Kidney epithelial cell (primary cell): ENCODE measurements around the gene SMIM13. TPM values are rescaled to one million over a fixed set of nuclear protein-coding genes. Genes with fewer than 3 reads are reported as not detected.

Experiments used
- DNase-seq: peaks from one replicate; pipeline ENCODE4 v3.0.0-alpha.2; 2010; ENCODE audit warnings: low read depth
- H3K27me3 ChIP-seq: 2 replicates; pipeline ENCODE4 v1.6.0; 2011; ENCODE audit warnings: low read length; ENCODE audit not compliant: control insufficient read depth, insufficient read depth
- H3K36me3 ChIP-seq: 2 replicates; pipeline ENCODE4 v1.5.1; 2011; ENCODE audit warnings: low read length; ENCODE audit not compliant: control insufficient read depth, insufficient read depth
- H3K4me3 ChIP-seq: 2 replicates; pipeline ENCODE4 v1.5.1; 2011; ENCODE audit warnings: low read depth, mild to moderate bottlenecking, control low read depth, low read length
- total RNA-seq: library from RNA; depleted of rRNA; stranded (reverse); fragments of >200 nt; gene quantifications from 2 replicates; pipeline ENCODE4 v1.2.3, GENCODE V29; 2015
- TF ChIP-seq, protein P1 (sequence below): IDR thresholded peaks from 2 replicates; pipeline ENCODE4 v1.5.1; 2011; ENCODE audit warnings: mild to moderate bottlenecking, moderate library complexity, low read length, control low read depth, inconsistent platforms; ENCODE audit not compliant: insufficient read depth, poor library complexity, severe bottlenecking

The SMIM13 gene
- total RNA-seq, 1 donor from 2014 or later: 18.5 TPM

DNA sequence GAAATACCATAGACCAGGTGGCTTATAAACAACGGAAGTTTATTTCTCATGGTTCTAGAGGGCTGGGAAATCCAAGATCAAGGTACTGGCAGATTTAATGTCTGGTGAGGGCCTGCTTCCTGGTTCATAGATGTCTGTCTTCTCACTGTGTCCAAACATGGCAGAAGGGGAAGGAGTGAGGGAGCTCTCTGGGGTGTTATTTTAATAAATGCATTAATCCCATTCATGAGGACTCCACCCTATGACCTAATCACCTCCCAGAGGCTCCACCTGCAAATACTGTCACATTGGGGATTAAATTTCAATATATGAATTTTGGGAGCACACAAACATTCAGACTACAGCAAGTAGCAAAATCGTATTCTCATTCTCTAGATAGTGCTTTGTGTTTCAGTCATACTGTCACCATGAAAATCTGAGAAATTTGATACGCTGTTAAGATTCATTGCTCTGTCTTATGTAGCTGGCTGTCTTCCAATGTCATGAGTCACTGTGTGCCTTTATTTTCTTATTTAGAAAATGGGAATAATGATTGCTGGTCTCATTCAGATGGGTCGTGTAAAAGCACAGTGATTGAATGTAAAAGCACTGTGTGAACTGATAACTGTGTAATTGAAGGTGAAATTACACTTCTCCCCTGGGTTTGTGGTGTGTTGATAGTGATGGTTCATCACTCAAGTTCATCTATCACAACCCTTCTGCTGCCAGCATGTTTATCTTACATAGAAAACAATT is 26.8 kb downstream of the SMIM13 start:
- Histone ChIP-seq H3K36me3 (no peaks in the 10 kb centered on the region), H3K27me3 (no peaks in the 10 kb centered on the region), H3K4me3 (no peak overlapping the region)
- TF ChIP-seq, protein P1, sequence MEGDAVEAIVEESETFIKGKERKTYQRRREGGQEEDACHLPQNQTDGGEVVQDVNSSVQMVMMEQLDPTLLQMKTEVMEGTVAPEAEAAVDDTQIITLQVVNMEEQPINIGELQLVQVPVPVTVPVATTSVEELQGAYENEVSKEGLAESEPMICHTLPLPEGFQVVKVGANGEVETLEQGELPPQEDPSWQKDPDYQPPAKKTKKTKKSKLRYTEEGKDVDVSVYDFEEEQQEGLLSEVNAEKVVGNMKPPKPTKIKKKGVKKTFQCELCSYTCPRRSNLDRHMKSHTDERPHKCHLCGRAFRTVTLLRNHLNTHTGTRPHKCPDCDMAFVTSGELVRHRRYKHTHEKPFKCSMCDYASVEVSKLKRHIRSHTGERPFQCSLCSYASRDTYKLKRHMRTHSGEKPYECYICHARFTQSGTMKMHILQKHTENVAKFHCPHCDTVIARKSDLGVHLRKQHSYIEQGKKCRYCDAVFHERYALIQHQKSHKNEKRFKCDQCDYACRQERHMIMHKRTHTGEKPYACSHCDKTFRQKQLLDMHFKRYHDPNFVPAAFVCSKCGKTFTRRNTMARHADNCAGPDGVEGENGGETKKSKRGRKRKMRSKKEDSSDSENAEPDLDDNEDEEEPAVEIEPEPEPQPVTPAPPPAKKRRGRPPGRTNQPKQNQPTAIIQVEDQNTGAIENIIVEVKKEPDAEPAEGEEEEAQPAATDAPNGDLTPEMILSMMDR: no peak
- no peak for DNase-seq

DNA sequence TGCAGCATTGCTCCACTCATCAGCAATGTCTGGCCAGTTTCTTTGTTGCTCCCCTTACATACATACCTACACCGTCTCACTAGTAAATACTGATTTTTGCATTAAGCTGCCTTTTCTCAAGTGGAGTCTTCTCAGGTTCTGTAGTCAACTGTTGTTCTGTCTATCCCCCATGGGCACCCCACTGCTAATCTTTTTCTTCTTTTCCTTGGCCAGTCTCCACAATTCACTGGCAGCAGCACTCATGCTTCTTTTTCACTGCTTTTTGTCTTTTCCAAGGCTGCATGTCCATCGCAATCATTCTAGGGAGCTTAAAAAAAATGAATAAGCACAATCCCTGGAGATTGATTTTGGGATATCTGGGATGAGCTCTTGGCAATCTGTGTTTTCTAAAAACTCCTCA is 28.2 kb downstream of the SMIM13 start:
- no peaks in the 10 kb centered on the region for H3K36me3 ChIP-seq
- TF ChIP-seq, protein P1: no peak
- no peak for DNase-seq
- H3K4me3 ChIP-seq: no peak overlapping the region
- no peaks in the 10 kb centered on the region for H3K27me3 ChIP-seq

DNA sequence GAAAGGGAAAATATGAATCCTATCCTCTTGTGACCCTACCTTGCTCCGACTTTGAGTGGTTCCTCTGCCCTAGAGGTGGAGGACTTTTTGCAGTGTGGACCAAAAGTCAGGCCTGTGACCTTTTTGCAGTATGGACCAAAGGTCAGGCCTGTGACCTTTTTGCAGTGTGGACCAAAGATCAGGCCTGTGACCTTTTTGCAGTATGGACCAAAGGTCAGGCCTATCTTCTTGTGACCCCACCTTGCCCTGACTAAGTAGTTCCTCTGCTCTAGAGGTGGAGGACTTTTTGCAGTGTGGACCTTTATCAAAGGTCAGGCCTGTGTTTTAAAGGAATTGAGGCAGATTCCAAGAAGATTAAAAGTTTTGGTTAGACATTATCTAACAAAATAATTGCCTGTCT is 28.7 kb downstream of the SMIM13 start:
- DNase-seq: no peak
- Histone ChIP-seq H3K4me3 (no peak overlapping the region), H3K27me3 (no peaks in the 10 kb centered on the region), H3K36me3 (no peaks in the 10 kb centered on the region)
- TF ChIP-seq, protein P1: no peak

DNA sequence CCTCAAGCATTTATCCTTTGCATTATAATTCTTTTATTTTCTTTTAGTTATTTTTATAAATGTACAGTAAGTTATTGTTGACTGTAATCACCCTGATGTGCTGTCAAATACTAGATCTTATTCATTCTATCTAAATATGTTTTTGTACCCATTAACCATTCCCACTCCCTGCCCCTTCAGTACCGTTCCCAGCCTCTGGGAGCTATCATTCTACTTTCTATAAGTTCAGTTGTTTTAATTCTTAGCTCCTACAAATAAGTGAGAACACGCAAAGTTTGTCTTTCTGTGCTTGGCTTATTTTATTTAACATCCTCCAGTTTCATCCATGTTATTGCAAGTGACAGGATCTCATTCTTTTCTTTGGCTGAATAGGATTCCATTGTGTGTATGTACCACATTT is 30.3 kb downstream of the SMIM13 start:
- Histone ChIP-seq H3K36me3 (no peaks in the 10 kb centered on the region), H3K27me3 (no peaks in the 10 kb centered on the region), H3K4me3 (no peak overlapping the region)
- TF ChIP-seq, protein P1: no peak
- no peak for DNase-seq

DNA sequence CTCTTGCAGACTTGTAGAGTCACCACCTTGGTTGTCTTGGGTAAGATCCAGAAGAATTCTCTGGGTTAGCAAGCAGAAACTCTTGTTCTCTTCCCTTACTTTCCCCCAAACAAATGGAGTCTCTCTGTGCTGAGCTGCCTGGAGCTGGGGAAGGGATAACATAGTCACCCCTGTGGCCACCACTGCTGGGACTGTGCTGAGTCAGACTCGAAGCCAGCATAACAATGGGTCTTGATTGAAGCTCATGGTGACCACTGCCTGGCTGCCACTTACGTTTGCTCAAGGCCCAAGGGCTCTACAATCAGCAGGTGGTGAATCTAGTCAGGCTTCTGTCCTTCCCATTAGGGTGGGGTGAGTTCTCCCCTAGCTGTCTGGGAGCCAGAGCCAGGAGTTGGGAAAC is 33.2 kb downstream of the SMIM13 start:
- no peak overlapping the region for H3K4me3 ChIP-seq
- H3K27me3 ChIP-seq: no peaks in the 10 kb centered on the region
- no peak for DNase-seq
- TF ChIP-seq, protein P1: no peak
- no peaks in the 10 kb centered on the region for H3K36me3 ChIP-seq

DNA sequence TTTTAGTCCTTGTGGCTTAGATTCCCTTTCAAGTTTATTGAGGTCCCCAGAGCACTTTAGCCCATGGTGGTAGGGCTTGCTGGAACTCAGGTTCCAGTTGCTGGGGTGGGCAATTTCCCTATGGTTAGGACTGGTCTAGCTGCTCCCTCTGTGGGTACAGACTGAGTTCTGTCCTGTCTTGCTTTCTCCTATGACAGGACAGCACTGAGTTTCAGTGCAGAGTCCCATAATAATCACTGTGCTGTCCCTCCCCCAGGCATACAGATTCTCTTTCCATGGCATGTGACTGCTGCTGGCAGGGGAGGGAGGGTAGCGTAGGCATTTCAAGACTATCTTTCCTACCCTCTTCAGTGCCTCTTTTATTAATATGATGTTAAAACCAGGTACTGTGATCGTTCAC is 35.0 kb downstream of the SMIM13 start:
- TF ChIP-seq, protein P1: no peak
- no peaks in the 10 kb centered on the region for H3K36me3 ChIP-seq
- DNase-seq: no peak
- H3K4me3 ChIP-seq: no peak overlapping the region
- H3K27me3 ChIP-seq: no peaks in the 10 kb centered on the region
